Activated T-helper 9 cell treated with anti-CD3 and anti-CD28 coated beads, Interleukin-2, amount 50 U/mL, for 16 hours (primary cell): Measurements from ENCODE around the gene YRDC.
"Not testable (repeated sequence)": the region's sequence is repeated elsewhere in the genome, so short reads cannot be mapped to it uniquely, and the experiment has no call there.

Experiments
- DNase-seq: peaks from one replicate; pipeline ENCODE4 v3.0.0-alpha.2; 2020; ENCODE audit warnings: low read depth

Gene YRDC

DNA sequence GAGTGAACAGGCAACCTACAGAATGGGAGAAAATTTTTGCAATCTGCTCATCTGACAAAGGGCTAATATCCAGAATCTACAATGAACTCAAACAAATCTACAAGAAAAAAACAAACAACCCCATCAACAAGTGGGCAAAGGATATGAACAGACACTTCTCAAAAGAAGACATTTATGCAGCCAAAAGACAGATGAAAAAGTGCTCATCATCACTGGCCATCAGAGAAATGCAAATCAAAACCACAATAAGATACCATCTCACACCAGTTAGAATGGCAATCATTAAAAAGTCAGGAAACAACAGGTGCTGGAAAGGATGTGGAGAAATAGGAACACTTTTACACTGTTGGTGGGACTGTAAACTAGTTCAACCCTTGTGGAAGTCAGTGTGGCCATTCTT lies 36.6 kb downstream of the YRDC start:
- not testable (repeated sequence) for DNase-seq

DNA sequence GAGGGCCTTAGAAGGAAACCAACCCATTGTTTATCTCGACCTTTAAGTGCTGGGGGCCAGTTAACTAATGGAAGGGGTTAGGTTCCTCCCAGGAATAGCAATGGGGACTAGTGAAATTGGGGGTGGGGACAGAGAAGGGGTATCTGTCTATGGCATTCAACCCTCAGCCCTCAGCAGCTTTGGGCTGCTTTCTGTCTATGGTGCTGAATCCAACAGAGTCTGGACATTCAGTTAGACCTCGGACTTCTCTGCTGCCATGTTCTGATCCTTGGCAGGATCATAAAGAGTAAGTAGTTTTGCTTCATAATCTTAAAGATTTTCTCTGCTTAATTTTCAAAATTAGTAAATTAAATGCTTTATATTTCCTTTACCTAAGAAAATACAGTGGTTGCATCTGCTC lies 40.5 kb downstream of the YRDC start:
- DNase-seq, result no peak

DNA sequence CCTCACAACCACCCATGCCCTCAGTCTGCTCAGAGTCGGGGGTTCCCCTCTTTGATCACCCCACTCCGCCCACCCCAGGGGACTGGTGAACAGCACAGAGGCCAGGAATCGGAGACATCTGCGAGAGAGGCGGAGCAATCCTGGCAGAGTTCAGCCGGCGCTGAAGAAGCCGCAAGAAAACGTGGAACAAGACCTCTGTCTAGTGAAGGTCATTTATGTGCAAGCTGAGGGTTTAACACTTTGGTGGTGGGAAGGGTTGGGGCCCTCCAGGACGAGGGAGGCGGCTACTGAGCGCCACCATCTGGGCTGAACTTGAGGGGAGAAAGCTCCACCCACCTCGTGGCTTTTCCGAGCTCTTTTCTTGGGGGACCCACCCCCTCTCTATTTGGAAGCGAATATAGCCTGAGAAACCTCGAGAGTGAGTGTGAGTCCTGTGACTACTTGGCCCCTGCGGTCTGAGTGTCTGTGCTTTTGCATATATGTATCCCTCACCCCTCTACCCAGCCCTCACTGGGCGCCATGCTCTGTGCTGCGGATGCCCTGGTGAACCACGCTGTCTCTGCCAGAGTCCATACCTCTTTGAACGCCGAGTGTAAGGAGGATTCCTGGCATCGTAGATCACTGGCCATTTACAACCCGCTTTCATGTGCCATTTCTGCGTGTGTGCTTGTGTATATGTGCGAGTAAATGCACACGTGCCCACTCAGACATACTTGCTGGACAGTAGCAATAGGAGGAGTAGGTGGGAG lies 41.9 kb downstream of the YRDC start:
- DNase-seq, result no peak

DNA sequence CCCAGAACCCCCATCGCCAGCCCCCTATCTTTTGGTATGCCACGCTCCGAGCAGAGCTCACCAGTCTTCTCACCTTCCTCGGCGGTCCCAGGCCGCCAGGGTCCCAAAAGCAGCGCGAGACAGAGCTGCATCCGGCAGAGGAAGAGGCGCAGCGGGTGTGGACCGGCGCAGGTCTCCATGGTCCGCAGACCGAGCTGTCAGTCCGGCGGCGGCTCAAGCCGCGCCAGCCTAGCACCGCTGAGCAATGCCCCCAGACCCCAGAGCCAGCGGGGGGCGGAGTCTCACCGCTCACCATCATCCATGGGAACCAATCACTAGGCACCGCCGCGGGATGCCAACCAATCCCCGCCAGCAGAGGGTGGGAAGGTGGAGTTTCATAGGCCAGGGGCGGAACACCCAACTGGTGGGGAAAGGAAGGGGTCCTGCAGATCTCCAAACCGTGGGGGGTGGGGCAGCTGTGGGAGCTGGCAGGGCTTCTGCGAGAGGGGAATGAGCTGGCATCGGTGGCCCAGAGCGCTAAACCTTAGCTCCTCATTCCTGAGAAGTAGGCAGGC lies 43.0 kb downstream of the YRDC start, which contains the start of gene EPHA10:
TSS of gene EPHA10 (minus strand) at position 233 of the 554 bp plus-strand sequence. CDS start at position 179, 54 bp downstream.
- DNase-seq, result no peak

DNA sequence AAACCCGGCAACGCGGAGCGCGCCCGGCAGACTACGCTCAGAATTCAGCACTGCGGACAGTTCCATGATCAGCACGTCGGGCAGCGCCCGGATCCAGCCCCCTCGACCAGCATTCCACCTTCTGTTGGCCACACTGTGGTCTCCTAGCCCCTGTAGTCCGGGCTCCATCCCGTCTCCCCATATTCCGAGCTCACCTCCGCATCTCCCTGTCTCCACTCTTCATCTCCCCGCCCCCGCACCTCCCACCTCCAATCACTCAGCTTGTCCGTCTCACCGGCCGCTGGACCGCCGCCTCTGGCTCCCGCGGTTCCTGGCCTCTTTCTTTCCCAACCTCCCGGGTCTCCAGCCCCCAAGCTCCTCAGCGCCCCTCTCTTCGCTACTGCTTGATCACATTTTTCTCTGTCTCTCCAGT lies 43.6 kb downstream of the YRDC start:
- DNase-seq, result no peak

DNA sequence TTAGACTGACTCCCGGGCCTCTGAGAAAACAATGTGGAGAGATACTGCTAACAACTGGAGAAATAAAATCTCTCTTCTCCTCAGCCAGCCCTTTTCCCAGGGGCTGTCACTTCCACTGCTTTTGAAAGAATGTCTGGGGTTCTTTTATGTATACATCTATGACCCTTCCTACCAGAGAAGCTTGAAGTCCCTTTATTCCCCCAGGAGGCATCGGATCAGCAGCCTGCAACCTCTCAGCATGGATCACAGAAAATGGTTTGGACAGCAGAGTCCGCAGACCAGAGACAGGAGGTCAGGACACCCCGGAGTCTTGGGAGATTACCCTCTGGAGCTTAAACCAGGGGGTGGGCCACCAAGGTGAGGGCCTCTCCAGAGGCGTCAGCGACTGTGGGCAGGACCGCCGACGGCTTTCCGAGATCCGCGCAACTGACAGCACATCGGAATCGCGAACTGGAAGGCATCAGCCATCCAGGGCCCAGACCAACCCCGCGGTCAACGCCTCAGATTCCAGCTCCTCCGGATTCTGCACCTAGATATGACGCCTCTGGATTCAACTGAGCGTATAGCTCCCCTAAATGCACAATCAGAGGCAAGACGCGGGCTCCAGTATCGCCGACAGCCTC lies 44.1 kb downstream of the YRDC start:
- no peak for DNase-seq

DNA sequence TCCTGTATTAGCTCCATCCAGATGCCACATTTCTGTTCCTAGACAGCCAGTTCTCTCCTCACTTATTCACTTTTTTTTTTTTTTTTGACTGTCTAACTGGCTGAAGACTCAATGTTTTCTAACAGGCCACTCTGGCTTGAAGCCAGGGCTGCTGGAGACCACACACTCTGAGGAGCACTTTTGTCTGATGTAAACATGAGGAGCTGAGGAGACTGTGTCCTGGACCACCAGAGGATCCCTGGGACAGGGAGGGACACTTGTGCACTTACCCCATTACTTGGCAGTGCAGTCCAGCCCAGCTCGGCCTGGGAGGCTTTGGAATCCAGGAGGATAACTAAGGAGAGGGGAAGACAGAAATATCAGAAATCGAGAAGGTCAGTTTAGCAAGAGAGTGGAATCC lies 45.5 kb downstream of the YRDC start:
- no peak for DNase-seq

DNA sequence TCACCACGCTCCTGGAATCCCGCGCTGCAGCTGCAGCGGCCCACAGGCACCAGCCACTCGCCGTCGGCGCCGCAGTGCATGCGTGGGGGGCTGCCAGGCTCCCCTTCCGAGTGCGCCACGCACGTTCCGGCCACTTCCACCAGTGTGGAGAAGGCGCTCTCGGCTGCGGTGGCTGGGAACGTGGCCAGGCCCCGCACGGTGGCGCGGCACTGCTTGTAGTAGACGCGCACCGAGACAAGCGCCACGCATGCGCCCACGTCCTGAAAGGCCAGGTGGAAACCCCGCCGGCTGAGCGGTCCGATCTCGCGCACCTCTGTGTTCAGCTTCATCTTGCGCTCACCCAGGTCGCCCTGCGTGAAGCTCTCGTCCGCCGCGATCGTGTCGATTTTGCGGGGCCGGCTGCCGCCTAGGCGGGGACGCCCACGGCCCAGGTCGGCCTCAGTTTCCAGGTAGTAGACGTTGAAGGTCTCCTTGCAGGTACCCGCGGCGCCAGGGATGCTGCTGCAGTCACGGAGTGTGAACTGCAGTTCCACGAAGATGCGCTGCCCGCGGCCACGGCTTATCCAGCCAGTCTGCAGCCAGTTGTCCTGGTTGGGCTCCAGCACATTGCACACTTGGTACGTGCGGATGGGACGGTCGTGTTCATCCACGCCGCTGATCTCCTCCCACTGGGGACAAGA lies 46.5 kb downstream of the YRDC start:
- no peak for DNase-seq

DNA sequence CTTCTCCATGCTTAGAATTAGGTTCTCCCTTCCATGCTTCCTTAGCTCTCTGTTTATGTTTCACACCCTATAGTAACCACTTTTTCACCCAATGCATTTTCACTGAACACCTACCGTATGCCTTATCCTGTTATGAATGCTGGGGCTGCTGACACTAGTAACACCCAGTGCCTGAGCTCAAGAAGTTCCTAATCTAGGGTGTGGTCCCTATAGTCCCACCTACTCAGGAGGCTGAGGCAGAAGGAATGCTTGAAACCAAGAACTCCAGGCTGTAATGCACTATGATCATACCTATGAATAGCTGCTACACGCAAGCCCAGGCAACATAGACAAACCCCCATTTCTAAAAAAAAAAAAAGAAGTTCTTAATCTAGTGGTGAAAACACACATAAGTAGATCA lies 48.6 kb downstream of the YRDC start:
- DNase-seq, result no peak

DNA sequence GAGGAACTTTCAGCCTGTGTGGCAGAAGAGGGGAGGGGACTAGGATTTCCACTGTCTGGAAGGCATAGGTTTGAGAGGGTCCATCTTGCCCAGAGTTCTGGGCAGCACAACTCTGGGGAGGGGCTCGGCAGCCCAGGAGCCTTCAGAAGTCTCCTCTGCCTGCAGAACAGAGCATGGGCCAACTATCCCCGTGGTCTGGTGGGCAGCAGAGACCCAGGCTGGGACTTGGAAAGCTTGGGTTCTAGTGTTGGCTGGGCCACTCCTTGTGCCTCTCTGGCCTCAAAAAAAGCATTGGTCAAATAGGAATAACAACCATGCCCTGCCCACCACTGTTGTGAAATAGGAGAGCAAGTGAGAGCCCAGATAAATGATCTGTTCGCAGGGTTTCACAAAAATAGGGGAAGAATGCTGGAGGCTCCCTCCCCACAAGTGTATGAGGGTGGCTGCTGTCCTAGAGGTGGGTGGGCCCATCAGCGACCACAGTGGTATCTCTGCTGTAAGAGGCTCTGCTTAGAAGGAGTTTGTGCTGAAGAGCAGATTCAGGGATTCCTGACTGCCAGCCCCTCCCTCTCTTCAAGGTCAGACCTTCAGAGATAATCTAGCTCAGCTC lies 52.0 kb downstream of the YRDC start:
- no peak for DNase-seq

DNA sequence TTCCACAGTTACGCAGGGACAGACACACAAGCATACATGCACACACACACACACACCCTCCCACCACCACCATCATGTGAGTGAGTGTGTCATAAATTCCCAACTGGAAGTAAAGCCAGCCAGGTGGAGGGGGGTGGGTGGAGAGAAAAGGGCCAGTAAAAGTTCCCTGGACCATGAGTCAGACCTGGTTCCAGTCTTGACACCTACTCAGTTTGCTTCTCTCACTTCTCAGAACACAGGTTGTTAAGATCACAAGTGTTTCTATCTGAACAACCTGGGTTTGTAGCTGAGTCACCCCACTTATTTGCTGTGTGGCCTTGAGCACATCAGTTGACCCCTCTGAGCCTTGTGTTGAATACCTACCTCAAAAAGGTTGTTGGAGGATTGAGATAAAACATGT lies 52.7 kb downstream of the YRDC start:
- DNase-seq, result no peak

DNA sequence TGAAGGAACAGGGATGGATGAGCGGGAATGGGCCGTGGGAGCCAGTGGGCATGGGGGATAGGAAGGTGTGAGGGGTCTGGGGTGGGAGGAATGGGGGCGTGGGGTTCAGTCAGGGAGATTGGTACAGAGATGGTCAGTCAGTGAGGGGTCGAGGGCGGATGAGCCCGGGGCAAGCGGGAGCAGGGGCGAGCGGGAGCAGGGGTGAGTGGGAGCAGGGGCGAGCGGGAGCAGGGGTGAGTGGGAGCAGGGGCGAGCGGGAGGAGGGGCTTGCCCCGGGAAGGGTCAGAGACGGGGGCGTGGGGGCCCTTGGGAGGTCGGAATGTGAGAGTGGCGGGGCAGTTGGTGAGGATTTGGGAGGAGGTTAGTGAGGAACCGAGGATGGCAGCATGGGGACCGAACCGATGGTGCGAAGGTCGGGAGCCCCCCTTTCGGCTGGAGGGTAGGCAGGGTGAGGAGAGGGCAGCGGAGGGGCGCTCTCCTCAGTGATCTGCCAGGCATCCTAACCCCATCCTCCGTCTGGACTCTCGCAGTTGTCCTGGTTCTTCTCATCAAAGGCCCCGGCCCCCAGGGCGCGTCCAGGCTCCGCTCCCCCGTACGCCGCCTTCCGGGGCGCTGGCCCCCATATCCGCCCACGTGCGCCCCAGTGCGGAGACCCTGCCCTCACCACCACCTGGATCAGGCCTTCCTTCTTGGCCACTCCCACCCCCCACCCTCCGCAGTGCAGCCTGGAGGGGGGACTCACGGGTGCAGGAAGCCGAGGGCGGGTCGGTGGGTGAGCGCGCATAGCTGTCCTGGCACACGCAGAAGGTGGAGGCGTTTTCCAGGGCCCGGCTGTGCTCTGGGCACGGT lies 54.3 kb downstream of the YRDC start:
- DNase-seq, result no peak
